Islet of Langerhans (tissue), 1 donor: ENCODE data around the gene HSPA5.

Experiments used
- FAIRE-seq: peaks from one replicate; lab custom pipeline; 2011; peaks lifted over from hg19 to GRCh38; lab: Jason Lieb, UNC

The HSPA5 gene

GRCh38 chr9:125189361-125190289, 51.5 kb downstream of the HSPA5 start, which contains the start of gene PPP6C:
TSS of gene PPP6C (minus strand) at chr9:125189803. CDS start at chr9:125189718, 85 bp downstream.
- FAIRE-seq: no peak

GRCh38 chr9:125189011-125189360, 52.2 kb downstream of the HSPA5 start:
- FAIRE-seq: no peak
